Measurements from ENCODE around the gene LAMA5. TPM values are rescaled to one million over a fixed set of nuclear protein-coding genes. Genes with fewer than 3 reads are reported as not detected.
"Not testable (repeated sequence)": the region's sequence is repeated elsewhere in the genome, so short reads cannot be mapped to it uniquely, and the experiment has no call there.

The LAMA5 gene
- polyA plus RNA-seq, 12 donors: 43.3 to 663 (median 58.4) TPM

GRCh38 chr20:62390317-62391164 lies 23.4 kb upstream of the LAMA5 start:
- no peak for DNase-seq

GRCh38 chr20:62389601-62390087 lies 22.5 kb upstream of the LAMA5 start:
- DNase-seq: no peak

GRCh38 chr20:62388839-62389600 lies 21.9 kb upstream of the LAMA5 start:
- no peak for DNase-seq

- DNase-seq: no peak
These were observed 21.0 kb upstream of the LAMA5 start for GRCh38 chr20:62387933-62388635.

GRCh38 chr20:62387219-62387913 lies 20.3 kb upstream of the LAMA5 start:
- DNase-seq: no peak

GRCh38 chr20:62386383-62387218 lies 19.5 kb upstream of the LAMA5 start, which contains the start of gene RPS21:
RPS21 (plus strand) TSS chr20:62387103; CDS start chr20:62387339, 236 bp downstream.
- DNase-seq: peak; percentile 93

- peak; percentile 70 for DNase-seq
These were observed 15.4 kb upstream of the LAMA5 start for GRCh38 chr20:62382306-62383198.

- DNase-seq: no peak
These were observed 14.7 kb upstream of the LAMA5 start for GRCh38 chr20:62381842-62382241.

GRCh38 chr20:62381202-62381797 lies 14.2 kb upstream of the LAMA5 start:
- DNase-seq: no peak

GRCh38 chr20:62378215-62378614 lies 11.1 kb upstream of the LAMA5 start:
- DNase-seq: no peak

- no peak for DNase-seq
These were observed 10.6 kb upstream of the LAMA5 start for GRCh38 chr20:62377615-62378178.

- no peak for DNase-seq
These were observed 10.0 kb upstream of the LAMA5 start for GRCh38 chr20:62377064-62377461.

GRCh38 chr20:62376112-62377063 lies 9.3 kb upstream of the LAMA5 start:
- DNase-seq: no peak

- no peak for DNase-seq
These were observed 7.4 kb upstream of the LAMA5 start for GRCh38 chr20:62374331-62375152.

- not testable (repeated sequence) for DNase-seq
These were observed 6.6 kb upstream of the LAMA5 start for GRCh38 chr20:62373631-62374179.

Data from muscle of arm (tissue), 12 donors.